ACC112 (cell line): ENCODE data around the gene CAPS.
"Not testable (repeated sequence)": the region's sequence is repeated elsewhere in the genome, so short reads cannot be mapped to it uniquely, and the experiment has no call there.

Source experiments
- H2AFZ ChIP-seq: fragments of 200-600 bp; sonication (generic); one replicate; pipeline ENCODE4 v1.6.0; 2017; ENCODE audit warnings: antibody characterized with exemption, low read length; ENCODE audit not compliant: unreplicated experiment
- H3K27ac ChIP-seq: fragments of 200-600 bp; sonication (generic); 2 replicates; pipeline ENCODE4 v1.5.1; 2014; ENCODE audit warnings: low read depth, mild to moderate bottlenecking, antibody characterized with exemption, low read length, moderate library complexity
- H3K27me3 ChIP-seq: fragments of 200-600 bp; sonication (generic); 2 replicates; pipeline ENCODE4 v1.6.1; 2014; ENCODE audit warnings: mild to moderate bottlenecking, antibody characterized with exemption, low read length, moderate library complexity, mixed read lengths; ENCODE audit not compliant: insufficient read depth
- H3K36me3 ChIP-seq: fragments of 200-600 bp; sonication (generic); 2 replicates; pipeline ENCODE4 v1.6.1; 2016; ENCODE audit warnings: mild to moderate bottlenecking, antibody characterized with exemption, low read length, moderate library complexity, mixed read lengths; ENCODE audit not compliant: insufficient read depth
- H3K4me1 ChIP-seq: fragments of 200-600 bp; sonication (generic); one replicate; pipeline ENCODE4 v1.6.1; 2016; ENCODE audit warnings: low read length, mixed read lengths; ENCODE audit not compliant: insufficient read depth, unreplicated experiment, control insufficient read depth
- H3K4me3 ChIP-seq: fragments of 200-600 bp; sonication (generic); 2 replicates; pipeline ENCODE4 v1.5.1; 2014; ENCODE audit warnings: mild to moderate bottlenecking, low read depth, low read length
- H3K79me2 ChIP-seq: fragments of 200-600 bp; sonication (generic); one replicate; pipeline ENCODE4 v1.6.0; 2016; ENCODE audit warnings: low read length; ENCODE audit not compliant: control insufficient read depth, unreplicated experiment, insufficient read depth

CAPS gene

DNA sequence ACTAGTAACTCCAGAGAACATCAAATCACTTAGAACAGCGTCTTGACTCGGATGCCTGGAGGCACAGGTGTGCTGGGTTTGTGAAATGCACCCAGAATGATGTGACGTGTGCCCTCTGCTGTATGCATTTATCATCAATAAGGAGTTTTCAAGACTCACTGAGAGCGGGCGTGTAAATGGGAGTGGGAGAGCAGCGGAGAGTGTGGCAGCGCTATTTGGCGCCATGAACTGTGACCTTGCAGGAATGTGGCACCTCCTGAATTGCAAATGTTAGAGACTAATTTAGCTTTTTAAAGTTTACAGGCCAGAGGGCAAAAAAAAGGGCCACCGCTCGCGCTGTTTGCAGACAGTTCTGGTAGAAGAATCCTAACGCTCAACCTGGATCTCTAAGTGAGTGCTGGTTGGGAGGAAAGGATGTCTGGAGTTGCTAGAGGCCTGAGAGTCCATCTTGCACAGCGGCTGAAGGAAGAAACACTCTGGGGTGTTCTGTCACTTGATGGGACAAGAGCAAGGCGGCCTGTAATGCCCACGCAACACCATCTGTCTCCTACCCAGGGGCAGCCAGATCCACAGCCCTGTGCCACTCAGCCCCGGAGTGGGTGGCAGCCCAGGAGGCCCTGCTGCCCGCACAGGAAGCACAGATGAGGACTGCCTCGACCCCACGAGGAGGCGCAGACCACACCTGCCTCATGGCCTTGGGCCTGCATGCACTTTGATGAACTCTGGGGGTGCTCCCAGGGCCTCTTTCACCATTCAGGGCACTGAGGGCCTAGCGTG, 44.2 kb downstream of the CAPS start:
- no peak overlapping the region for H3K27ac ChIP-seq
- H3K4me1 ChIP-seq = peaks cover 17% of the 10 kb centered on the region
- peaks cover 86% of the 10 kb centered on the region for H3K79me2 ChIP-seq
- no peaks in the 10 kb centered on the region for H3K27me3 ChIP-seq
- H2AFZ ChIP-seq = no peak overlapping the region
- H3K4me3 ChIP-seq = no peak overlapping the region
- H3K36me3 ChIP-seq = no peaks in the 10 kb centered on the region

DNA sequence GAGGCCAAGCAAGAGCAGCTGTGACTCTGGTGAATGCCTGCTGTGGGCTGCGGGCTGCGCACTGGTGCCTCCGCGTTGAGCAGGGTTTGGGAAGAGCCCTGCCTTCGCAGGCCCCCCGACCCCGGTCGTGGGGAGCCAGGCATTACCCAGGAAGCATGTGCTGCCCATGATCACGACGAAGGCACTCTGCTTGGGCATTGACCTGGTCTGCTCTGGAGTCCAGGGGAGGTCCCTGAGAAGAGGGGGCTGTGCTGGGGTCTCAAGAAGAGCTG, 44.7 kb downstream of the CAPS start:
- H3K79me2 ChIP-seq = peaks cover 86% of the 10 kb centered on the region
- no peaks in the 10 kb centered on the region for H3K36me3 ChIP-seq
- H3K27me3 ChIP-seq = no peaks in the 10 kb centered on the region
- no peak overlapping the region for H2AFZ ChIP-seq
- no peak overlapping the region for H3K27ac ChIP-seq
- H3K4me1 ChIP-seq = peaks cover 12% of the 10 kb centered on the region
- no peak overlapping the region for H3K4me3 ChIP-seq

DNA sequence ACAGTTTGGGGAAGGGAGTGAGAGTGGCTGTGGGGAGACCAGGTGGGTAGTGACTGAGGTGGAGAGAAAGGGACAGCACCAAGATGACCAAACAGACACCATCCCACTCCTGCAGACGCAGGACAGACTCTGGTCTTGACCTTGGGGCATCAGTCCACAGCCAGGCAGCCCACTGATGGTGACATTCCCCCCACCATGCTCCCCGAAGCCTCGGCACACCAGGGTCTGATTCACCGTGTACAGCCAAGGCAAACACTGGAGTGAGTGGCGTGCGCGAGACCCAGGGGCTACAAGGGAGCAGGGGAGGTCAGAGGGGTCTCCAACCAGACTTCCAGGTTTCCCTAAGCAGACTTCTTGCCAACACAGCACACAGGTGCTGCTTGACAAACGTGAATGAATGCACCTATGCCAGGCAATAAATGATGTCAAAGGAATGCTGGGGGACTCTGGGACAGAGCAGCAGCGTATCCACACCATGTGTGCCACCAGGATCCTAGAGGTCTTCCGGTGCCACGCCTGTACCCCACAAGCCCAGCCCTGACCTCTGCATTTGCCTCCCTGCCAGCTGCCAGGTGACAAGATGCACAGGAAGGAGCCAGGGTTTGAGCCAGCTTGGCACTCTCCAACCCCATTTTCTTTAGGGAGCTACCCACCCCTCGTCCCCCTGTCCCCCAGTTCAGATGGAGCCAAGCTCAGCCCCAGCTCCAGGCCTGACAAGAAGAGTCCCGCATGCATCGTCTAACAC, 45.4 kb downstream of the CAPS start:
- Histone ChIP-seq H3K27me3 (no peaks in the 10 kb centered on the region), H3K4me3 (no peak overlapping the region), H3K27ac (no peak overlapping the region), H3K79me2 (peaks cover 86% of the 10 kb centered on the region), H3K36me3 (no peaks in the 10 kb centered on the region), H3K4me1 (peaks cover 6% of the 10 kb centered on the region), H2AFZ (no peak overlapping the region)

DNA sequence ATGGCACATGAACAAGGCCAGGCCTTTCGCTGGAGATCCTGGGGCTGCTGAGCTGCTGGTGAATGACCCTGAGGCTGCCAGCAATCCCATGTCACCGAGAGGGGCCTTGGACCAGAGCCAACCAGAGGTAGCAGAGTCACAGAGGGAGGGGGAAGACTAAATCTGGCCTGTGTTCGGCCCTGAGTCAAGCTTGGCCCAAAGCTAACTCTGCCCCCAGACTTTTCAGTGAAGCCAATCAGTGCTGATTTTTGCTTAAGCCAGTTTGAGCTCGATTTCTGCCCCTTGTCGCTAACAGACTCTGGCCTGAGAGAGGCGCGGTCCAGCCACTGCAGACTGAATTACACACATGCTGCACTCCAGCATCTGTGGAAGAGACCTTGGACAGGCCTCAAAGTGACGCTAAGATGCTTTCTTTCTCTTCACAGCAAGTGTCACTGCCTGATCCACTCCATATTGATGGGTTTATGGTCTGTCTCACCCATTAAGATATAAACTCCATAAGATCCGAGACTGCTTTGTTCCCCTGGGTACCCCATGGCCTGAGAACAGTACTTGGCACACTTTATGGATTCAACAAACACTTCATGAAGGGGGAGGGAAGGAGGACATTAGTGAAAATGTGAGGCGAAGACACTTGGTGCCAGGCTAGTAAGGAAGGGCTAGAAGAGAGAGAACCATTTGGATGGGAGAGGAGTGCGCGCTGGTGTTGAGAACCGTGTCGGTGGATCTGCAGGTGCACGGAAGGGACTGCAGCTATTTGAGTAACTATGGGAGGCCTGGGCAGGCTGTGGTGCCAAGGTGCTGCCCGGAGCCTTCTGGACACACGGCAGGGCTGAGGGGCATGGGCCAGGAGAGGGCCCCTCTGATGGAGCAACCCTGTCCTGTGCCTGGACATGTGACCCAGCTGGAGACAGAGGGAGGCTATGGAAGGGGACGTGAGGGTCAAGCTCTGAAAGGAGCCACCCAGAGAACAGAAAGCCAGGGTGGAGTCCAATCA, 46.2 kb downstream of the CAPS start:
- Histone ChIP-seq H3K4me1 (peaks cover 6% of the 10 kb centered on the region), H3K27me3 (no peaks in the 10 kb centered on the region), H3K36me3 (no peaks in the 10 kb centered on the region), H3K4me3 (no peak overlapping the region), H2AFZ (no peak overlapping the region), H3K79me2 (peaks cover 89% of the 10 kb centered on the region), H3K27ac (no peak overlapping the region)

DNA sequence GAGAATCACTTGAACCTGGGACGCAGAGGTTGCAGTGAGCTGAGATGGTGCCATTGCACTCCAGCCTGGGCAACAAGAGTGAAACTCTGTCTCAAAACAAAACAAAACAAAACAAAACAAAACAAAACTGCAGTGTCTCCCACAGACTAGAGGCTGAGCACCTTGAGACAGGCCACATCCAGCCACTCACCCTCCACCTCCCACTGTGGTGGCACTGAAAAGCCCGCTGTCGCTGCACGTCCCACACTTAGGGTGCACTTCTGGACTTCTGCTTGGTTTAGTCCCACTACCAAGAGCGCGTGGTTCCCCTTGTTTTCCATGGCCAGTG, 47.6 kb downstream of the CAPS start:
- not testable (repeated sequence) for H3K36me3 ChIP-seq, H3K4me1 ChIP-seq, H3K27ac ChIP-seq, H3K27me3 ChIP-seq, H2AFZ ChIP-seq, H3K4me3 ChIP-seq
- peaks cover 89% of the 10 kb centered on the region for H3K79me2 ChIP-seq

DNA sequence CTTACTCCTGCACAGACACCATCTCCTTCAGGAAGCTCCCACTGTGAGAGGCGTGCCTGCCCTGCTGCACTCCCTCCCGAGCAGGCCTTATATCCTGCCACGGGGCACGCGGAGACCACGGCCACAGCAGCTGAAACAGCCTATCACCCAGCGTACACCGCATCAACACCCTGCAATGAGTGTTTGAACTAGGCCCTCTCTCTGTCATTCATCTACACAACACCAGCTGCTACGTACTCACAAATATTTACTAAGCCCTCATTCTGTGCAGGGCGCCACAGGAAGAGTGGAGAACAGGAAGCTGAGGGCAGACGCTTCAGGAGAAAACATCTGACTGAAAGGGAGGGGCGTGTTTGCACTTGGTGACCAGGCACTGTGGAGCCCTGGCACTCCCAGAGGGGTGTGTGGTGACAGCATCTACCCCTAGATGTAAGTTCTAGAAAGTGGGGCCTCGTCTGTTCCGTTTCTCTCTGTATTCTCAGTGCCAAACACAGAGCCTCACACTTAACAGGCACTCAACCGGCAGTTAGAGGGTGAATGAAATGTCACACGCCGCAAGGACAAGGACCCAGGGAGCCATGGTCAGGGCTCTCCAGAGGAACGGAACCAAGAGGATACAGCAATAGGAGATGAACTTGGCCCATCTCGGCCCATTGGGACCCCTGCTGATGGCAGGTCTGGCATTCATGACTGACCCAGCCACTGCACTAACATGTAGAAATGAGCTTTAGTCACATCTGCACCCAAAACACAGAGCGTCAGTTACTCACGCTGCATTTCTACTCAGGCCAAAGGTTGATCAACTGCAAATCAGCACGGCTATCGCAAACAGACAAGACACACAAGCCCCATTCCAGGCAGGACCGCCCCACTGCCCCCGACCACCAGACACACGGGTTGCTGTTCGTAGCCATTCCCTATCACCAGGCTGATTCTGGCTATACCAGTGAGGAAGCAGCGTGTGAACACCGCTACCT, 48.2 kb downstream of the CAPS start:
- Histone ChIP-seq H2AFZ (no peak overlapping the region), H3K27me3 (no peaks in the 10 kb centered on the region), H3K27ac (no peak overlapping the region), H3K36me3 (no peaks in the 10 kb centered on the region), H3K4me1 (peaks cover 6% of the 10 kb centered on the region), H3K79me2 (peaks cover 90% of the 10 kb centered on the region), H3K4me3 (no peak overlapping the region)

DNA sequence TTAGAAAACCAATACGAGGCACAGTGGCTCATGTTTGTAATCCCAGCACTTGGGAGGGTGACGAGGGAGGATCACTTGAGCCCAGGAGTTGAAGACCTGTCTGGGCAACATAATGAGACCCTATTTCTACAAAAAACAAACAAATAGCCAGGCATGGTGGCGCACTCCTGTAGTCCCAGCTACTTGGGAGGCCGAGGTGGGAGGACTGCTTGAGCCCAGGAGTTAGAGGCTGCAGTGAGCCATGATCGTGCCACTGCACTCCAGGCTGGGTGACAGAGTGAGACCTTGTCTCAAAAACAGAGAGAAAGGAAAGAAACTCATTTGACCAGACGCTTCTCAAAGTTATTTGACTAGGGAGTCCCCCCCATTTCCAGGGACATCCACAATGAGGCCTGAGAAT, 49.2 kb downstream of the CAPS start:
- H3K27me3 ChIP-seq, H3K4me1 ChIP-seq, H2AFZ ChIP-seq, H3K36me3 ChIP-seq, H3K4me3 ChIP-seq, H3K27ac ChIP-seq: not testable (repeated sequence)
- H3K79me2 ChIP-seq = peaks cover 91% of the 10 kb centered on the region

DNA sequence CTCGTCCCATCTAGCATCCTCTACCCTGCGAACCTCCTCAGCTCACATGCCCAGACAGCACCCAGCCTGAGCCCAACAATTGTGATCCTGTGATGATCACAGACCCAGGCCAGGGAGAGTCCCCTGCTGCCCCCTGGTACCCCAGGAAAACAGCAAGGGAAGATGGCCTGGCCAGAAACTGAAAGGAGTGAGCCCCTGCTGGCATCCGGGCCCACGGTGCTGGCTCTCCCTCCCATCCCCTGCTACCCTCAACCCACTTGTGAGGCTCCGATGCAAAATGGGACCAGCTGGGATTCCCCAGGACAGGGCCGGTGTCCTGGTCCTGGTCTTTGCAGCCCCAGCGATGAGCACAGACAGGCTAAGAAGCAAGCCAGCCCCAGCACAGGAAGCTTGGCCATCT, 49.8 kb downstream of the CAPS start:
- Histone ChIP-seq H3K27me3 (no peaks in the 10 kb centered on the region), H3K27ac (no peak overlapping the region), H3K4me1 (peaks cover 13% of the 10 kb centered on the region), H3K79me2 (peaks cover 91% of the 10 kb centered on the region), H3K36me3 (no peaks in the 10 kb centered on the region), H2AFZ (no peak overlapping the region), H3K4me3 (no peak overlapping the region)

DNA sequence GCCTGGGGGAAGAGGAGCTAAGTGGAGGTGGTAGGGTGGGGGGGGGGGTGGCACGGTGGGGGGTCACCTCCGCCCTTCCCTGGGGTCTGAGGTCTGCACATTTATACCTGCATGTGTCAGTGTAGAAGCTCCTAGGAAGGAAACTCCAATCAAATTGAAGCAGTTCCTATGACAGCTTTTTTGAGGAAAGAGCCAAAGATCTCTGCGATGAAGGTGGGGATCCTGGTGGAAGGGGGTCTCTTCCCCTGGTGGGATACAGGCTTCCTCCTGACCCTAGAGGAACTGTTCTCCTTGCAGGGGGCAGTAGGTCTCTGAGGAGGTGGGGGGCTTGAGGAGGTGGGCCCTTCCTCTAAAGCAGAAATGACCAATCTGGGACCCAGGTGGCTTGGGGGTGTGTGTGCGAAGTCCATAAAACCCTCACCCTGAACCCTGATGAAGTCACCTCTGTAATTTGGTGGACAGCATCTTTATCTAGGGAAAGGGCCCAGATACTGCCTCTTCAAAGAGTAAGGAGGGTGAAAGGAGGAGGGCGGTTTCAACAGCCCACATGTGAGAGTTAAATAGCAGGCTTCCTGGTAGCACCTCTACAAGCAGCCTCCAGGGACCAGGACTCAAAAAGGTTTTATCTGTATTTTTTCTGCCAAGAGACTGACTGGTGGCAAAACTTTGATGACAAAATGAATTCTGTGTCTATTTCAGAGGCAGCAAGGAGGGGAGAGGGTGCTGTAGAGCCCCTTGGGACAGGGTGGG, 50.9 kb downstream of the CAPS start:
- Histone ChIP-seq H3K4me1 (peaks cover 13% of the 10 kb centered on the region), H3K27me3 (no peaks in the 10 kb centered on the region), H3K36me3 (no peaks in the 10 kb centered on the region), H2AFZ (no peak overlapping the region), H3K27ac (no peak overlapping the region), H3K4me3 (no peak overlapping the region), H3K79me2 (peaks cover 91% of the 10 kb centered on the region)
